ENCODE measurements around the gene RPL10.

The RPL10 gene

DNA sequence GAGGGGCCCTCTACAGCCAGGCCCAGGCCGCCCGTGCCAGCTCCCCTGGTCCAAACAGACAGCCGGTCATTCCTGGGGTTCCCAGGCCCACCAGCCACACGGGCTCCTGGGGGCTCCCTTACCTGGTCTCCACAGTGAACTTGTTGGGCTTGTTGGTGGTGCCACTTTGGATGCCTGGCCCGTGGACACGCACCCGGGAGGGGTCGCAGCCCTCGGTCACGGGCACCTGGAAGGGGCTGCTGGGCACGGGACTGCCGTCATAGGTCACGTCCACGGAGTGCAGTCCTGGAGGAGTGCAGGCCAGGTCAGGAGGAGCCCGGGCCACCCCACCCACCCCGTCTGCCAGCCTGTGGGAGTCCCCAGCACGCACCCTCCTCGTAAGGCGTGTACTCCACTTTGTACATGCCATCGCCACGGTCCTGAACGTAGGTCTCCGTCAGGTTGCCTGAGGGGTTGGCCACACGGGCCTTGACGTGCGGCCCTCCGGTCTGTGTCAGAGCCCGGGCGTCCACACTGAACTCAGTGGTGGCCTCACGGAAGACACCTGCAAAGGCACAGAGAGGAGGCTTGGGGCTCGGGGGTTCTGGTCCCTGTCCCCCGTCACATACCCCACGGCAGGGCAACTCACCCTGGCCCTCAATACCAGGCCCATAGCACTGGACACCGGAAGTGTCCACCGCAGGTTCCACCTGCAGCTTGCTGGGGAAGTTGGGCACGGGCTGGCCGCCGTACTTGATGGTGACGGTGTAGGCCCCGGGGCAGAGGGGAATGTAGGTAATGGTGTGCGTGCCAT lies 38.6 kb upstream of the RPL10 start:
- intact Hi-C loops (cut with DNase I) = no loop called here
- DNase-seq = no peak

DNA sequence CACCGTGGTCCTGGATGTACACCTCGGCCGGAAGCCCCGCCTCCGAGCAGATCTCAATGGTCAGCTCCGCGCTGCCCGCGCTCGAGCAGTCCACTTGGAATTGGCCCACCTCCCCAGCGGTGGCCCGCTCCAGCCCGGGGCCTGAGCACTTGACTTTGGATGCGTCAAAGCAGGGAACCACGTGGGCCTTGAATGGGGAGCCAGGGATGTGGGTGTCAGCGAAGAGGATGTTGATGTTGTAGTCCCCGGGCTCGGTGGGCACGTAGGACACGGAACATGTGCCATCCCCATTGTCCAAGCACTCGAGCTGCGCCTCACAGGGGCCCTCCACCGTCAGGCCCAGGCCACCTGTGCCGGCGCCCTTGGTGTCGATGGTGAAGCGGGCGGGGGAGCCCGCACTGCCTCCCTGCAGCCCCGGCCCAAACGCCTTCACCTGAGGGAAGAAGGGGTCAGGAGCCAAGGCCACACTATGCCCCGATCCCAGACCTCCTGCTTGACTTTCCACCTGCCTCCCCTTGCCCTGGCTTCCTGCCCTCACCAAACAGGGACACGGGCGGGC lies 37.9 kb upstream of the RPL10 start:
- DNase-seq = no peak
- intact Hi-C loops (cut with DNase I) = no loop called here

DNA sequence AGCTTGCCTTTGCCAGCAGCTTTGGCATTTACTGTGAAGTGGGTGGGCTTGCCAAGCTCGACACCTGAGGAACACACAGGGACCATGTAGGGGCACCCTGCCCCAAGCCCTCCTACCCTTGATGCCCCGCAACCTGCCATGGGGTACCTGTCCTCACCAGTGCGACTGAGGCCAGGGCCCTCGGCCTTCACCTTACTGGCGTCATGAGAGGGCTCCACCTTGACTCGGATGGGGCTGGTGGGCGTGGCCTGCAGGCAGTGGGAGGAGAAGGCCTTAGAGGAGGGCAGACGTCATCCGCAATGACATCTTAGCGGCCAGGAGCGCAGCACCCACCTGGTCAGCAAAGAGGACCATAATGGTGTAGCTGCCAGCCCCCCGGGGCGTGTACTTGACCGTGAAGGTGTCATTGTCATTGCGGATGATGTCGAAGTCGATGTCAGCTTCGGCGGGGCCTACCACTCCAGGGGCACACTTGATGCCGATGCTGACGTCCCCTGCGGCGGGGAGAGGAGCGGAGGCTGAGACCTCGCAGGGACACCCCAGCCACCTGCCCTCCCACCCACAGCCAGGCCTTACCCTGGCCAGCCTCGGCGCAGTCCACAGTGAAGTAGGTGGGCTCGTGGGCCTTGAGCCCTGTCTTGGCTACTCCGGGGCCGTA lies 36.0 kb upstream of the RPL10 start:
- intact Hi-C loops (cut with DNase I) = no loop called here
- DNase-seq = no peak

DNA sequence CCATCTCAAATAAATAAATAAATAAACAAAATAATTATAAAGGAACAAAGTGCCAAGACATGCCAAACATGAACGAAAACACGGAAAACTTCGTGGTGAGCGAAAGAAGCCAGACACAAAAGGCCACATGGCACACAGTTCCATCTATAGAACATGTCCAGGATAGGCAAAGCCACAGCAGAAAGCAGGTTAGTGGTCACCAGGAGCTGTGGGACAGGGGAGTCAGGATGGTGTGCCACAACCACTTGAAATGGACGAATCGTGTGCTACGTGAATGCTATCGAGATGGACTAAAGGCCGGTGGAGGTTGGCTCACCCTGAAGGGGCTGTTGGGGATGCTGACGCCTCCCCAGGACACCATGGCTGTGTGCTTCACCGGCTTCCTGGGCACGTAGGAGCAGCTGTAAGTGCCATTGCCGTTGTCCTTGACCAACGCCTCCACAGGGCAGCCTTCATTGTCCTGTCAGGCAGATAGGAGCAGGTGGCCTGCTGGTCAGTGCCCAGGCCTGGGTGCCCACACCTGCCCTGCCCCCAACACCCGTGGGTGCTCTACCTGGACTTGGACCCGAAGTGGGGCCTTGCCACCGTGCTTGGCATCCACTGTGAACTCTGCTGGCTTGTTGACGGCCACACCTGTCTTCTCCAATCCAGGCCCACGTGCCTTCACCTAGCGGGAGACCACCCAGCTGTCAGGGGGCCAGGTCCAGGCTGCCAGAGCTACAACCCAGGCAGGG lies 34.3 kb upstream of the RPL10 start:
- no peak for DNase-seq
- intact Hi-C loops (cut with DNase I) = no loop called here

DNA sequence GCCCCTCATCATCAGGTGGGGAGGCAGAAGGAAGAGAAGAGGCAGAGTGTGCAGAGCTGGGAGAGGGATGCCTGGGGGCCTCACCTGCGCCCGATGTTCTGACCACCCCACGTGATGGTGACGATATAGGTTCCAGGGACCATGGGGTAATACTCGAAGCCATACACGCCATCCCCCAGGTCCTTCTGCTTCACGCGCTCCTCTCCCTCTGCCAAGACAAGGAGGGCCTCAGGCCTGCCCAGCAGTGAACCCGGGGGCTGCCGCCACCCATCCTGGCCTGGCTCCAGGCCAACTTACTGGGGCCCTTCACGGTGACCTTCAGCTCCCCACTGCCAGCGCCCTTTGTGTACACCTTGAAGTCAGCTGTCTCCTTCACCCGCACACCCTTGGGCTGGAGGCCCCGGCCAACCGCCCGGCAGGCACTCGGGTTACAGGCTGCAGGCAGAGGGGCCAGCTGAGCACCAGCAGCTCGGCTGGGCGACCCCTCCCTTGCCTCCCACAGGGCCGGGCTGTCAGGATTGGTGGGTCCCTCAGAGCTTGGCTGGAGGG lies 33.1 kb upstream of the RPL10 start:
- intact Hi-C loops (cut with DNase I) = no loop called here
- DNase-seq = no peak

DNA sequence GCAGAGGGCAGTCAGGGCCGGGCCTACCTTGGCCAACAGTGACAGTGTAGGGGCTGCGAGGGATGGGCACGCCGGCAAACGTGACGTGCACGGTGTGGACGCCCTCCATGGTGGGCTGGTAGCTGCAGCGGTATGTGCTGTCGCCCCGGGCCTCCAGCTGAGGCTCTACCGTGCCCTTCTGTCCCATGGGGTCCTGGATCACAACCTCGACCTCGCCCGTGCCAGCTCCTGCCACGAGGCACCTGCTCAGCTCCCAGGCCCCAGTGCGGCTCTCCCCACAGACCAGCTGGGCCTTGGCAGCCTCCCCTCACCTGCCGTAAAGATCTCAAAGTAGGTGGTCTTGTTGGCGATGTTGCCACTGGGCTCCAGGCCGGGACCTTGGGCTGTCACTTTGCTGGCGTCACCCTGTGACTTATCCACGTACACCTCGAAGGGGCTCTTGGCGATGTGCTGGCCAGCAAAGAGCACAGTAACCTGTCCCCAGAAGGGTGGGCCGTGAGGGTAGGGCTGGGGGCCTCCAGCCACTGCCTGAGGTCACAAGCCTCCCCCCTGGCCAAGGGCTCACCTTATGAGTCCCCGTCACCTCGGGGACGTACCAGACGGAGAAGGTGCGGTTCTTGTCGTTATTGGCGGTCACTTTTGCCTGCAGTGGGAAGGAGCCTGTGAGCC lies 32.0 kb upstream of the RPL10 start:
- intact Hi-C loops (cut with DNase I) = no loop called here
- DNase-seq = no peak

DNA sequence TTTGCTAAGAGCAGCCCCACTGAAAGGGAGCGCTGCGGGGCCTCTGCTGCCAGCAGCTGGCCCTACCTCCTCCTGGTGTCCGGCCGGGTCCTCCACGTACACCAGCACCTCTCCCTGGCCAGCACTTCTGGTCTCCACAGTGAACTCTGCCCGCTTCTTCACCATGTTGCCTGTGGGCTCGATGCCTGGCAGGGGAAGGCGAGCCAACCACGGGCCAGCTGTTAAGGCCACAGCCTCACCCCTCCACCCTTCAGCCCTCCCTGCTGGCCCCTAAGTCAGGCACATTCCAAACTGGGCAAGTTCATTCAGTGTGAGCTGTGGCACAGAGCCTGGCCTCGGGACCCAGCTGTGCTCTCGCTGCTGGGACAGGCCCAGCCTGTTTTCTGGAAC lies 31.5 kb upstream of the RPL10 start:
- DNase-seq = peak in 32 of 42 donors; percentile 8 to 78 (median 40)

DNA sequence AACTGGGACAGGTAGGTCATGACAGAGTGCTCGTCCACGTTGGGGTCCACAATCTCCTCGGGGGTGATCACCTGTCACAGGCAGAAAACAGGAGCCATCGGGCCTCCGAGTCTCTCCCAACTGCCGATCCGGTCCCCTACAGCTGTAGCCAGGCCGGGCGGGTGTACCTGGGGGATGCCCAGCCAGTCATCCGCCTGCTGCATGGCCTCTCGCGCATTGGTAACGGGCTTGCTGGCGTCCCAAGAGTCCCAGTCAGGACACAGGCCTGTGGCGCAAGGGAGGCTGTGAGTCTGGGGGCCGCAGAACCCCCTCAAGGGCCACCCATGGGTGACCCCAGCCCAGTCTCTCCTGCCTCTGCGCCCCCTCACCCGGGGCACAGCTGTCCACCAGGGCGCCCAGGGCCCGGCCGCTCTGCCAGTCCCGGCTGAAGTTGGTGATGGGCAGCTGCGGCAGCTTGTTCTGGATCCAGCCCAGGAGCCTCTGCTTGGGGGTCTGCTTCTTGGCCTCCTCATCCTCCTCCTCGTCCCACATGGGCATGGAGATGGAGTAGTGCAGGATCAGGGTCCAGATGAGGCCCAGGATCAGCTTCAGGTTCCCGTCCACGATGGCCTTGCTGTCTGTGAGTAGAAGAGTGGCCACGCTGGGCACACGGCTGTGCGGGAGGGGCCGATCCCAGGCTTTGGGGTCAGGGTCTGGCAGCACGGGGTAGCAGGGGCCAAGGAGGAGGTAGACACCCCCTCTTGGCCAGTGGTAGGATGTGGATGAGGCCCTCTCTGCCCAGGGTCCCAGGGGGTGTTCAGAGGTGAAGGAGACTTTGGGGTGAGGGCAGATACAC lies 30.5 kb upstream of the RPL10 start:
- intact Hi-C loops (cut with DNase I) = no loop called here

More for the DNA sequence above, 31.5 kb upstream of the RPL10 start:
- intact Hi-C loops (cut with DNase I) = no loop called here

DNA sequence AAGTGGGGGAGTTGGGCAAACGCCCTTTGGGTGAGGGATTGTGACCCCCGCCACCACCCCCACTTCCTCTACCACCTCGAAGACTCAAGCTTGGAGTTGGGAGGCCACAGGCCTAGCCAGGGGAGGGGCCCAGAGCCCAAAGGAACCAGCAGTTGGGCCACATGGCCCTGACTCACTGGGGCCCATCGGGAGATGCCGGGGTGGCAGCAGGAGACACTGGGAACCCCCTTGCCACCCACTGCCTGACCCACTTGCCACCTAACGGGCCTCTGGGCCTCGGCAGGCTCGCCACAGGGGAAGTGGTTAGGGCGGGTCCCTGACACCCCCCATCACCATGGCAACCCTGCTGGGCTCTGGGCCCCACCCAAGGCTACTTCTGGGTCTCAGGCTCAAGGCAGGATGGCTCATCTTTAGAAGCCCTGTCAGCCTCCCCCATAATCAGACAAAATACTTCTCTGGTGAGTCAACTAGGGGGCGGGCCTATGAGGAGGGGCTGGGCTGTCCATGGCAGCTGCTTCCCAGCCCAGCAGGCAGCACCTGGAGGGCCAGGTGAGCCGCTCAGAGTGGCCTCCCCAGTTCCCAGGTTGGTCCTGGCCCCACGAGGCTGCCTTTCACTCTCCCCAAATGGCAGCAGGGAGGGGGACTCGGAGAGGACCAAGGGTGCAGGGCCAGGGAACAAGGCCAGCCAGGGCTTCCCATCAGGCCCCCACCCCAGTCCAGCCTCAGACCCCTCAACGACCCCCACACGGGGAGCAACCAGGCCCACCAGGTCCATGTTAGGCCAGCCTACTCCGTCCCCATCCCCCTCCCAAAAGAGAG lies 29.3 kb upstream of the RPL10 start:
- intact Hi-C loops (cut with DNase I) = no loop called here
- peak in 4 of 42 donors; percentile 16 to 49 (median 31) for DNase-seq

More for the DNA sequence above, 30.5 kb upstream of the RPL10 start:
- no peak for DNase-seq

DNA sequence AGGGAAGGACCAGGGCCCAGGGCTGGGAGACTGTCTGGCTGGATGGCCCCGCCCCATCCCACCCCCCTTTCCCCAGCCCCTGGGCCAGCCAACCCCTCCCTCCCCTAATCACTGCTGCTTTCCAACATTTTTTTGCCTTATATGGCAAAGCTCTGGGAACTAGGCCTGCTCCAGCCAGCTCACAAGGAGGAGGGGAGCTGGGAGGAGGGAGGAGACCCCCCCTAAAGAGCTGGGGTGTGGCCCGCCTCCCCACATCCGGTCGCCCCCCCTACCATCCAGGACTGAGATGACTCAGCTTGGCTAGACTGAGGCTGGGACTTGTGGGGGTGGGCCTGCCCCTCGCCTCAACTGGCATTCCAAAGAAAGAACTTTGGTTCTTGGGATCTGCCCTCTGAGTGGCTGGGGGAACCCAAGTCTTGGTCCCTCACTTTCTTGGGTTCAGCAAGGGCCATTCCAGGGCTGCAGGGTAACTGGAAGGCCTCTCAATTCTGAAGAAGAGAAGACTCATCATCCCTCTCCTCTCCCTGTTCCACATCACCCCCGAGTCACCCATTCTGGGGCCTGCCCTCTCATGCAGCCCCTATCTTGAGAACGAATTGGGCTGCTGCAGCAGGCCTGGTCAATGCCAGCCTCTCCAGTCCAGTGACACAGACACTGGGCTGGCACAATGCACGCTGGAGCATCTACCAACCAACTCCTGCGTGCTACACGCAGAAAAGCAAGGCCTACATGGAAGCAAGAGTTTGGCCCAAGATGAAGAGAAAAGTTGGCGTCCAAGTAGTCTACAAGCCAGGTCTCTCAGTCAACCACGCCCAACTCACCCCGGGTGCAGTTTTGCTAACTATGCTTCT lies 28.5 kb upstream of the RPL10 start:
- intact Hi-C loops (cut with DNase I) = loop anchor here (10.0 kb wide), 1 partner anchor 165 kb away; no protein-coding TSS in a partner anchor
- peak in 31 of 42 donors; percentile 23 to 81 (median 54) for DNase-seq

DNA sequence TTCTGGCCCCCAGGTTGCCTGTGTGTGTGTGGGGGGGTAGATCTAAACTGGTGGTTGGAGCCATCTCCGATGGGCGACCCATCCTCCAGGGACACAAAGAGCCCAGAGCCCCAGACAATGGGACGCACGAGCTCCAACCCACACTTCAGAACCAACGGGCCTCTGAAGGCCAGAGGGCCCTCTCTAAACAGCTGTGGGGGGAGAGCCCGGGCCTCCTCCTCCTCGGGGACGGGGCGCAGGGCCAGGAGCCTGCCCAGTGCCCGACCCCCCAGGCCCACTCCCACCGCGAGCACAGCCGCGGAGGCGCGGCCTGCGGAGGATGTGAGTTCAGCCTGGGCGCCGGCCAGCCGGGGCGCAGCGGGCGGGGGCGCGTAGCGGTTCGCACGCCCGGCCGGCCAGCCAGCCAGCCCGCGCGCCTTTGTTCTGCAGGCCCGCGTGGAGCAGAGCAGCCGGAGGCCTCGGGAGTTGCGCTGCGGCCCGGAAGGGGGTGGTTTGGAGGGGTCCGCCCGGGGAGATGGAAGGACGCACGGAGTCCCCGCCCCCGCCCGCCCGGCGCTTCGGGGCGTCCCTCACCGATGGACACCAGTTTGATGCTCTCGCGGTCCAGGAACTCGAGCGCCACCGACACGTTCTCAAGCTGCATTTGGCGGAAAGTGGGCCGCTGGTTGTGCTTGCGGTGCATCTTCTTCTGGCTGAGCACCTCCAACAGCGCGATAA lies 27.7 kb upstream of the RPL10 start:
- DNase-seq = peak in 13 of 42 donors; percentile 14 to 57 (median 29)
- intact Hi-C loops (cut with DNase I) = loop anchor here (10.0 kb wide), 1 partner anchor 164 kb away; no protein-coding TSS in a partner anchor

DNA sequence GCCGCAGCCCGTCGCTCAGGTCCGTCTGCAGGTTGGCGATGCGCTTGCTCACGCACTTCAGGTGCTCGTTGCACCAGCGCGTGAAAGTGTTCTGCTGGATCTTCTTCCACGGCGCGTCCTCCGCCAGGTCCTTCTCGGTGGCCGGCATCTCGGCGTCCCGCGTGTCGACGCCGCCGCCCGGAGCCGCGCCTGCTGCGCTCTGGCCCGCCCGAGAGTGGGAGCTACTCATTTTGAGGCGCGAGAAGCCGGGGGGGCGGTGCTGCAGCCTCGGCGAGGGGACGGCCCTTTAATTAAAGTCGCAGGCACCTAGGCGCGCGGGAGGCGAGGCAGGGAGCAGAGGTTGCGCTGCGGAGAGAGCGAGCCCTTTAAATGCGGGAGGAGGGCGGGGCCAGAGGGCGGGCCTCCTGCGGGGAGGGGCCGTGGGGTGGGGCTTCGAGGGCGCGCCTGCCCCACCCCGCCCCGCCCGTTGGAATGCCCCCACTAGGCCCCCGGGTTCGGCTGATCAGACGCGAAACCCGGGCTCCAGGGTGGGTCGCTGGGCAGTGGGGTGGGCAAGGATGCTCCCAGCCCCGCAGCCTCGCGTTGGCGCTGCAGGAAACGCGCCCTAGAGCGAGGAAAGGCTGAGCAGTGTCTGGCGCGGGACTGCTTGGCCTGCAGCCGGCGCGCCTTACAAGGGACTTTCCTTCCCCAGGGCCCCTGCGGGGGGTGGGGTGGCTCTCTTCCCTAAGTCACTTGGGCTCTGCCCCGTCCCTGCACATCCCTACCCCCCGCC lies 27.0 kb upstream of the RPL10 start:
- peak; percentile 83 to 97 (median 93) for DNase-seq
- intact Hi-C loops (cut with DNase I) = loop anchor here (10.0 kb wide), 1 partner anchor 164 kb away; no protein-coding TSS in a partner anchor

DNA sequence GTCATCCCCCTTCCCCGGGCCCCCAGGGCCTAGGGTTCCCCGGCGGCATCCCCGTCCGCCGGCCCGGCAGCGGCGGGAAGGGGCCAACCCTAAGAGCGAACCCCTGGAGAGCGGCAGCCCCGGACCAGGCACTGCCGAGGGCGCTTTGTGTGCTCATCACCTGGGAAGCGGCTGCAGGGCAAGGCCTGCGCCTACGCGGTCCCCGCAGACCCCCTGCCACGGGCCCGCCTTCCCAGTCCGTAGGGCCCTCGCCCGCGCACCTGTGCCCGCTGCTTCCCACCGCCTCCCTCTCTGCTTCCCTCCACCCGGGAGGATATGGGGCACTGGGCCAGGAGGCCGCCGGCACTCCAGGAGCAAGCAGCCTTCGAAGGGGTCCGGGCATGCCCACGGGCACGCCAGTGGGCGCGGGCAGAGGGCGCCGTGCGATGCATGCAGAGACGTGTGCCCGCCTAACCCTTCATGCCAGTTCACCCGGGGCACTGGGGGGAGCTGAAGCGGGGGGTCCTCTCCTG lies 26.3 kb upstream of the RPL10 start:
- no peak for DNase-seq

DNA sequence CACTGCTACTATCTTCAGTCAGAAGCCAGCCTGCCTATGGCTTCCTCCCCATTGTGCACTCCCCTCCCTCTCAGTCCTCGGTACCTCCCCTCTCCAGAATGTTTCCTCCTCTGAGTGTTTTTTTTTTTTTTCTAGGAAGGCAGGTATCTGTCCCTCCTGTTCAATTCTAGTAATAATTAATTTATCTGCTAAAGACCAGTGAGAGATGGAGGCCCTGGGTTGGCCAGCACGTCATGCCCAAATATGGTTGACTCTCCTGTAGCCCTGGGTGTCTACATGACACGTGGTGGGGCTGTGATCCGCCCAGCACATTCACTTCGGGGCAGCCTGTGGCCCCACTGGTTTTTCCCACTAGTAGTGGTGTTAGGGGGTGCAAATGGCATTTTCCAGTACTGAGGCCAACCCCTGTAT lies 25.6 kb upstream of the RPL10 start:
- intact Hi-C loops (cut with DNase I) = loop anchor here (10.0 kb wide), 1 partner anchor 162 kb away; no protein-coding TSS in a partner anchor
- no peak for DNase-seq

More for the DNA sequence above, 26.3 kb upstream of the RPL10 start:
- intact Hi-C loops (cut with DNase I) = loop anchor here (10.0 kb wide), 1 partner anchor 163 kb away; no protein-coding TSS in a partner anchor

Data from head of caudate nucleus (tissue), 42 donors.